Sigmoid colon (tissue), 7 donors: Measurements from ENCODE around the gene STX18. TPM values are rescaled to one million over a fixed set of nuclear protein-coding genes. Genes with fewer than 3 reads are reported as not detected.

Source experiments
- DNase-seq: peaks from one replicate; pipeline ENCODE4 v3.0.0-alpha.2; 2019
- H3K27ac ChIP-seq, 4 donors: fragments of 200-600 bp; sonication (generic); one replicate each; pipeline ENCODE4 v1.5.1; 2016 to 2019; ENCODE audit warnings: mild to moderate bottlenecking in 1 of 4
- H3K27me3 ChIP-seq, 3 donors: fragments of 200-600 bp; sonication (generic); one replicate each; pipeline ENCODE4 v1.5.1; 2019; ENCODE audit warnings: mild to moderate bottlenecking in 1 of 3
- H3K36me3 ChIP-seq, 4 donors: fragments of 200-600 bp; sonication (generic); one replicate each; pipeline ENCODE4 v1.5.1; 2016 to 2019
- H3K4me1 ChIP-seq, 4 donors: fragments of 200-600 bp; sonication (generic); one replicate each; pipeline ENCODE4 v1.5.1; 2017 to 2019
- H3K4me3 ChIP-seq, 4 donors: fragments of 200-600 bp; sonication (generic); one replicate each; pipeline ENCODE4 v1.5.1; 2017 to 2019; ENCODE audit warnings: mild to moderate bottlenecking in 2 of 4, moderate library complexity in 1 of 4
- H3K9me3 ChIP-seq, 4 donors: fragments of 200-600 bp in 3 of 4; sonication (generic) in 3 of 4; one replicate each; pipeline versions ENCODE4 v1.5.1 to v1.6.1; 2013 to 2019
- CTCF ChIP-seq, 4 experiments: fragments of 450-650 bp in 3 of 4; fragments of 200-600 bp in 1 of 4; IDR thresholded peaks; one replicate each; pipeline ENCODE4 v1.5.1; 2016 to 2019; ENCODE audit warnings: antibody characterized with exemption in 4 of 4, mild to moderate bottlenecking in 3 of 4, moderate library complexity in 2 of 4
- EP300 ChIP-seq, 4 donors: sonication (generic); formaldehyde crosslinking; IDR thresholded peaks; one replicate each; pipeline ENCODE4 v1.6.1; 2017; ENCODE audit warnings: antibody characterized with exemption in 4 of 4
- POLR2A ChIP-seq, 2 donors: fragments of 450-650 bp; IDR thresholded peaks; one replicate each; pipeline ENCODE4 v1.6.1; 2016; ENCODE audit warnings: antibody characterized with exemption in 2 of 2, mild to moderate bottlenecking in 2 of 2, moderate library complexity in 2 of 2
- POLR2AphosphoS5 ChIP-seq, 4 donors: sonication (generic); formaldehyde crosslinking; IDR thresholded peaks; one replicate each; pipeline ENCODE4 v1.6.1; 2017; ENCODE audit warnings: antibody characterized with exemption in 4 of 4
- WGBS, 2 donors: extraction: QIAGEN DNeasy Blood & Tissue Kit; methylation state at CpG; one replicate each; pipeline ENCODE4 v1.1.7; 2013; 5-methylcytosine and 5-hydroxymethylcytosine counted together
- intact Hi-C: fragments of 100-400 bp; cut with DNase I; formaldehyde crosslinking; loops from one replicate; pipeline ENCODE4 v1.15.1; 2023
- polyA plus RNA-seq, 3 donors: library from polyadenylated mRNA; stranded (reverse); fragments of 200-250 nt; gene quantifications; one replicate each; pipeline ENCODE4 v1.2.3, GENCODE V29; 2013
- total RNA-seq, 4 donors: library from RNA; depleted of rRNA; stranded (reverse); fragments of >200 nt; gene quantifications; one replicate each; pipeline ENCODE4 v1.1.0, GENCODE V29; 2016
- donor health status: healthy with polysubstance abuse.
- donor health status: Bipolar disorder and iron deficiency.
- donor health status: healthy.

The STX18 gene
- total and polyA plus RNA-seq, 7 donors: 23.5 to 45.1 (median 26.3) TPM

GRCh38 chr4:4446434-4446833, 95.4 kb downstream of the STX18 start:
- no peak overlapping the region for H3K27ac ChIP-seq
- peaks cover 0 to 14% (median 0%) of the 10 kb centered on the region in 4 donors for H3K36me3 ChIP-seq
- no peaks in the 10 kb centered on the region for H3K4me1 ChIP-seq
- no peak for DNase-seq
- no peaks in the 10 kb centered on the region for H3K27me3 ChIP-seq
- H3K4me3 ChIP-seq: no peak overlapping the region
- TF ChIP-seq CTCF (IDR thresholded peaks at IDR 0.05) (no peak), EP300 (IDR thresholded peaks at IDR 0.05) (no peak), POLR2AphosphoS5 (IDR thresholded peaks at IDR 0.05) (no peak), POLR2A (IDR thresholded peaks at IDR 0.05) (no peak)
- intact Hi-C loops: no loop called here
- no peaks in the 10 kb centered on the region for H3K9me3 ChIP-seq

GRCh38 chr4:4443821-4444220, 98.0 kb downstream of the STX18 start:
- H3K36me3 ChIP-seq: peaks cover 0 to 11% (median 0%) of the 10 kb centered on the region in 4 donors
- no peaks in the 10 kb centered on the region for H3K27me3 ChIP-seq
- H3K4me1 ChIP-seq: no peaks in the 10 kb centered on the region
- DNase-seq: no peak
- H3K27ac ChIP-seq: no peak overlapping the region
- no peaks in the 10 kb centered on the region for H3K9me3 ChIP-seq
- TF ChIP-seq POLR2A (IDR thresholded peaks at IDR 0.05) (no peak), CTCF (IDR thresholded peaks at IDR 0.05) (no peak), EP300 (IDR thresholded peaks at IDR 0.05) (no peak), POLR2AphosphoS5 (IDR thresholded peaks at IDR 0.05) (no peak)
- intact Hi-C loops: no loop called here
- 93 to 94% methylated on average over 2 of the region's 2 CpGs for WGBS, 2 donors
- no peak overlapping the region for H3K4me3 ChIP-seq

- Histone ChIP-seq H3K4me1 (no peaks in the 10 kb centered on the region), H3K27me3 (no peaks in the 10 kb centered on the region), H3K4me3 (no peak overlapping the region), H3K36me3 (peaks cover 0 to 36% (median 8%) of the 10 kb centered on the region in 4 donors), H3K9me3 (no peaks in the 10 kb centered on the region), H3K27ac (no peak overlapping the region)
- 75 to 90% methylated on average over 2 of the region's 2 CpGs for WGBS, 2 donors
- intact Hi-C loops: no loop called here
- no peak for DNase-seq
- no peak for TF ChIP-seq POLR2A (IDR thresholded peaks at IDR 0.05)
- TF ChIP-seq POLR2AphosphoS5 (IDR thresholded peaks at IDR 0.05): no peak
- no peak for TF ChIP-seq EP300 (IDR thresholded peaks at IDR 0.05)
- no peak for TF ChIP-seq CTCF (IDR thresholded peaks at IDR 0.05)
These were observed 101.4 kb downstream of the STX18 start for GRCh38 chr4:4440333-4441061.

- Histone ChIP-seq H3K4me1 (no peaks in the 10 kb centered on the region), H3K27me3 (no peaks in the 10 kb centered on the region), H3K9me3 (no peaks in the 10 kb centered on the region), H3K27ac (no peak overlapping the region), H3K36me3 (peaks cover 0 to 40% (median 8%) of the 10 kb centered on the region in 4 donors), H3K4me3 (no peak overlapping the region)
- TF ChIP-seq POLR2A (IDR thresholded peaks at IDR 0.05) (no peak), CTCF (IDR thresholded peaks at IDR 0.05) (no peak), POLR2AphosphoS5 (IDR thresholded peaks at IDR 0.05) (no peak), EP300 (IDR thresholded peaks at IDR 0.05) (no peak)
- no peak for DNase-seq
- WGBS, 2 donors: 76% methylated on average over 4 of the region's 4 CpGs
- intact Hi-C loops: no loop called here
These were observed 102.1 kb downstream of the STX18 start for GRCh38 chr4:4439782-4440181.

- H3K4me1 ChIP-seq: no peaks in the 10 kb centered on the region
- intact Hi-C loops: no loop called here
- TF ChIP-seq EP300 (IDR thresholded peaks at IDR 0.05) (no peak), CTCF (IDR thresholded peaks at IDR 0.05) (no peak), POLR2AphosphoS5 (IDR thresholded peaks at IDR 0.05) (no peak), POLR2A (IDR thresholded peaks at IDR 0.05) (no peak)
These were observed 103.0 kb downstream of the STX18 start for GRCh38 chr4:4438891-4439290.

More at GRCh38 chr4:4438891-4439290, 103.0 kb downstream of the STX18 start:
- Histone ChIP-seq H3K4me3 (no peak overlapping the region), H3K9me3 (no peaks in the 10 kb centered on the region), H3K27ac (no peak overlapping the region), H3K36me3 (peaks cover 0 to 44% (median 12%) of the 10 kb centered on the region in 4 donors), H3K27me3 (no peaks in the 10 kb centered on the region)
- DNase-seq: no peak
